GM12878 (cell line): ENCODE results near the gene APOA5. TPM values are rescaled to one million over a fixed set of nuclear protein-coding genes. Genes with fewer than 3 reads are reported as not detected.

ENCODE experiments used
- ATAC-seq: fragments of 200-7000 bp; cut with Tn5 transposase; 3 replicates; pipeline ENCODE4 v1.9.1; 2020; ENCODE audit warnings: mild to moderate bottlenecking, moderate library complexity
- BruUV-seq: library from RNA; stranded (reverse); fragments of 400-500 nt; replicated peaks from 2 replicates; lab custom pipeline; 2021; lab: Mats Ljungman, UMichigan
- CTCF ChIA-PET: fragments of 300-600 bp; sonication (Branson Sonifier 250); formaldehyde crosslinking; extraction: SDS; loops from one replicate; lab custom pipeline; 2021; ENCODE audit warnings: inconsistent platforms; lab: Yijun Ruan, JAX
- POLR2A ChIA-PET: fragments of 350-600 bp; formaldehyde crosslinking; extraction: SDS; loops from one replicate; lab custom pipeline; 2021; ENCODE audit warnings: inconsistent platforms; lab: Charles Lee
- RAD21 ChIA-PET: fragments of 300-600 bp; sonication (Branson Sonifier 250); formaldehyde crosslinking; loops from one replicate; lab custom pipeline; 2023; ENCODE audit warnings: antibody characterized with exemption; ENCODE audit not compliant: unreplicated experiment; lab: Charles Lee
- SMC1A ChIA-PET: fragments of 300-600 bp; sonication (Branson Sonifier 250); formaldehyde crosslinking; loops from one replicate; lab custom pipeline; 2023; ENCODE audit not compliant: unreplicated experiment, uncharacterized antibody; lab: Charles Lee
- DNase-seq: peaks from one replicate; pipeline ENCODE4 v3.0.0-alpha.2; 2011; ENCODE audit warnings: low read depth, low spot score
- FAIRE-seq: peaks from 3 replicates; lab custom pipeline; 2011; peaks lifted over from hg19 to GRCh38; lab: Jason Lieb, UNC
- H2AFZ ChIP-seq: 2 replicates; pipeline ENCODE4 v1.6.0; 2011; ENCODE audit warnings: low read depth, low read length, control low read depth; ENCODE audit not compliant: control insufficient read depth
- H3K27ac ChIP-seq: 2 replicates; pipeline ENCODE4 v1.5.1; 2011; ENCODE audit warnings: control low read depth; ENCODE audit not compliant: control insufficient read depth, insufficient read depth
- H3K27me3 ChIP-seq, 2 experiments: replicated peaks in 1 of 2; 2 replicates each; pipeline versions ENCODE4 v1.6.0 to v1.6.1; 2011; ENCODE audit warnings: low read length in 1 of 2; ENCODE audit not compliant: control insufficient read depth in 2 of 2, insufficient read depth in 2 of 2
- H3K36me3 ChIP-seq, 2 experiments: 2 replicates each; pipeline ENCODE4 v1.5.1; 2011; ENCODE audit warnings: low read length in 1 of 2; ENCODE audit not compliant: control insufficient read depth in 2 of 2, insufficient read depth in 2 of 2
- H3K4me1 ChIP-seq: 2 replicates; pipeline ENCODE4 v1.6.1; 2011; ENCODE audit warnings: mild to moderate bottlenecking, low read length, moderate library complexity, mixed read lengths; ENCODE audit not compliant: control insufficient read depth, insufficient read depth
- H3K4me2 ChIP-seq: 2 replicates; pipeline ENCODE4 v1.6.0; 2011; ENCODE audit warnings: control low read depth; ENCODE audit not compliant: control insufficient read depth, insufficient read depth
- H3K4me3 ChIP-seq: fragments of 200-600 bp; sonication (generic); 2 replicates; pipeline ENCODE4 v1.5.1; 2016
- H3K79me2 ChIP-seq: 2 replicates; pipeline ENCODE4 v1.6.0; 2011; ENCODE audit warnings: low read length; ENCODE audit not compliant: control insufficient read depth, insufficient read depth
- H3K9ac ChIP-seq: 2 replicates; pipeline ENCODE4 v1.8.0; 2011; ENCODE audit warnings: low read length, control low read depth, mixed read lengths; ENCODE audit not compliant: control insufficient read depth, insufficient read depth
- H3K9me3 ChIP-seq: replicated peaks from 3 replicates; pipeline ENCODE4 v1.5.1; 2011; ENCODE audit warnings: mild to moderate bottlenecking, low read length; ENCODE audit not compliant: control insufficient read depth, insufficient read depth
- H4K20me1 ChIP-seq: 2 replicates; pipeline ENCODE4 v1.6.0; 2011; ENCODE audit not compliant: control insufficient read depth, insufficient read depth
- EED ChIP-seq: sonication (generic); IDR thresholded peaks from 2 replicates; pipeline ENCODE4 v1.6.1; 2016; ENCODE audit warnings: antibody characterized with exemption, low read depth
- MEF2B ChIP-seq: fragments of 450-650 bp; IDR thresholded peaks from 2 replicates; pipeline ENCODE4 v1.6.1; 2018; ENCODE audit warnings: mild to moderate bottlenecking, moderate library complexity; ENCODE audit not compliant: partially characterized antibody, poor library complexity, severe bottlenecking
- PAX5 ChIP-seq: IDR thresholded peaks from 2 replicates; pipeline ENCODE4 v1.6.1; 2011; ENCODE audit warnings: low read depth, low read length, borderline replicate concordance
- SREBF1 ChIP-seq: IDR thresholded peaks from 2 replicates; pipeline ENCODE4 v1.6.1; 2012; ENCODE audit warnings: mild to moderate bottlenecking, low read length
- SRF ChIP-seq, 2 experiments: IDR thresholded peaks; 2 replicates each; pipeline ENCODE4 v1.6.1; 2011; ENCODE audit warnings: low read depth in 2 of 2, low read length in 2 of 2, mild to moderate bottlenecking in 1 of 2, moderate library complexity in 1 of 2
- SUPT20H ChIP-seq: IDR thresholded peaks from 2 replicates; pipeline ENCODE4 v1.6.1; 2011; ENCODE audit warnings: low read depth, mild to moderate bottlenecking, low read length, moderate library complexity, borderline replicate concordance; ENCODE audit not compliant: control insufficient read depth
- ZNF207 ChIP-seq: fragments of 450-650 bp; IDR thresholded peaks from 2 replicates; pipeline ENCODE4 v1.6.1; 2014; ENCODE audit warnings: antibody characterized with exemption, mild to moderate bottlenecking, borderline replicate concordance
- WGBS: methylation state at CpG from one replicate; pipeline ENCODE4 v1.1.6; 2016; ENCODE audit warnings: low lambda C conversion rate; ENCODE audit not compliant: insufficient replicate concordance, insufficient coverage; ENCODE audit errors: missing lambda C conversion rate; 5-methylcytosine and 5-hydroxymethylcytosine counted together
- in situ Hi-C: fragments of 300-500 bp; cut with MboI; formaldehyde crosslinking; loops from 9 replicates; pipeline ENCODE4 v1.14.3; 2018; ENCODE audit warnings: mixed read lengths
- intact Hi-C: fragments of 100-400 bp; cut with micrococcal nuclease; formaldehyde crosslinking; loops from one replicate; pipeline ENCODE4 v1.14.2; 2022; ENCODE audit not compliant: unreplicated experiment
- polyA plus RNA-seq, 11 experiments: library from polyadenylated mRNA; depleted of rRNA in 4 of 11; unstranded in 6 of 11; stranded (reverse) in 5 of 11; fragments of >200 nt; fragmentation: Nextera tagmentation in 4 of 11; fragmentation: Illumina TruSeq in 1 of 11; extraction: Ambion mirVana in 4 of 11; extraction: Trizol in 1 of 11; gene quantifications; 1 replicate in 1 of 11; 2 replicates in 10 of 11; pipeline versions ENCODE4 v1.2.1 to v1.2.3, GENCODE V29; 2011 to 2016; ENCODE audit warnings: inconsistent platforms in 2 of 11, missing spikeins in 2 of 11, low read depth in 1 of 11
- total RNA-seq, 4 experiments: library from RNA; depleted of rRNA in 3 of 4; stranded (reverse); fragments of >200 nt in 3 of 4; fragmentation: Illumina TruSeq in 1 of 4; extraction: Trizol in 1 of 4; gene quantifications; 2 replicates each; pipeline versions ENCODE4 v1.2.1 to v1.2.3, GENCODE V29; 2013 to 2021
- TF ChIP-seq, protein P1 (sequence below): fragments of 450-650 bp; IDR thresholded peaks from 2 replicates; pipeline ENCODE4 v1.6.1; 2018; ENCODE audit warnings: mild to moderate bottlenecking, low read depth, moderate library complexity; ENCODE audit not compliant: partially characterized antibody
- TF ChIP-seq, protein P2 (sequence below), 3 experiments: IDR thresholded peaks in 2 of 3; conservative IDR thresholded peaks in 1 of 3; 2 replicates each; pipeline ENCODE4 v1.5.1; 2011; ENCODE audit warnings: low read depth in 3 of 3, low read length in 3 of 3, mild to moderate bottlenecking in 3 of 3, control low read depth in 2 of 3, moderate library complexity in 2 of 3, inconsistent platforms in 1 of 3, mixed read lengths in 1 of 3; ENCODE audit not compliant: control insufficient read depth in 2 of 3, insufficient read depth in 1 of 3; ENCODE audit errors: extremely low read depth in 1 of 3
- TF ChIP-seq, protein P3 (sequence below): fragments of 450-650 bp; IDR thresholded peaks from 2 replicates; pipeline ENCODE4 v1.6.1; 2016; ENCODE audit warnings: mild to moderate bottlenecking
- TF ChIP-seq, protein P4 (sequence below): fragments of 450-650 bp; IDR thresholded peaks from 2 replicates; pipeline ENCODE4 v1.6.1; 2017; ENCODE audit warnings: mild to moderate bottlenecking

Gene APOA5
- total and polyA plus RNA-seq, 10 of the 15 experiments (the other 5 are each of a cell fraction or from before 2014, with no cell fraction given) = 0.15 TPM; not detected in 9

DNA sequence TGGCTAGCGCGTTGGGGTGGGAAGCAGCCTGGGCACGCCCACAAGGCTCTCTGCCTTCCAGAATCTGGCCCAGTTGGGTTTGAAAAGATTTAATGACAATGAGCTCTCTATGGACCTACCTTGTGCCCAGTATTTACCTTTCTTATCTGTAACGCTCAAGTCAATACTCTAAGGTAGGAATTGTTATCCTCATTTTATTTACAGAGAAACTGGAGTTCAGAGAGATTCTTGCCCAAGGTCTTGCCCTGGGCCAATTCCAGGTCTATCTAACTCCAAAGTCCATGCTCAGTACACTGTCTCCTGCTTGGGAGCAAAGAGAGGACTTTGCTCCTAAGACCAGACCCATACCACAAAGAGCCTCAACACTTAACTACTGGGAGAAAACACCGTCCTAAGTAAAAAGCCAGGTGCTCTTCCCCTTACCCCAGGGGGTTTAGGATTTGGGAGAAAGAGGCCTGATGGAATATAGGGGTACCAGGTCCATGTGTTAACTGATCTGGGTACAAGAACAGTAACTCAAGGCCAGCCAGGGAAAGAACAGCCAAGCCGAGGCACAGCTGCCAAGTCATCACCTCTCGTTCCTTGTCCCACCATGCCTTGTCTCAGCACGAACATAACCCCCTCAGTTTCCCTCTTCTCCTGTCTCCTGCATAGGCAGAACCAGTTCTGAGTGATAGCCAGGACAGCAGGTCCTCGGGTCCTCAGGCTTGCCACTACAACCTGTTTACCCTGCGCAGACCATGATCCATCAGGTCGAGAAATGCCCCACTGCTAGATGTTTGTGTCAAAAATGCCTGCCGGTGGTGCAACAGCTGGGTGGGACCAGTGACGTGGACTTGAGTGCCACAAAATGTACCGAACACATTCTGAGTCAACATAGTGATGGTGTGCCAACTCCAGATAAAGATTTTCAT, 16.8 kb upstream of the APOA5 start:
- no peaks in the 10 kb centered on the region for H3K36me3 ChIP-seq
- no peak for TF ChIP-seq SUPT20H
- no peak for TF ChIP-seq ZNF207
- TF ChIP-seq SREBF1 = no peak
- no peak for TF ChIP-seq SRF (IDR thresholded peaks at IDR 0.05; ENCODE audit: low read depth in 2 of 2, low read length in 2 of 2)
- no peak for TF ChIP-seq EED
- TF ChIP-seq, protein P1, sequence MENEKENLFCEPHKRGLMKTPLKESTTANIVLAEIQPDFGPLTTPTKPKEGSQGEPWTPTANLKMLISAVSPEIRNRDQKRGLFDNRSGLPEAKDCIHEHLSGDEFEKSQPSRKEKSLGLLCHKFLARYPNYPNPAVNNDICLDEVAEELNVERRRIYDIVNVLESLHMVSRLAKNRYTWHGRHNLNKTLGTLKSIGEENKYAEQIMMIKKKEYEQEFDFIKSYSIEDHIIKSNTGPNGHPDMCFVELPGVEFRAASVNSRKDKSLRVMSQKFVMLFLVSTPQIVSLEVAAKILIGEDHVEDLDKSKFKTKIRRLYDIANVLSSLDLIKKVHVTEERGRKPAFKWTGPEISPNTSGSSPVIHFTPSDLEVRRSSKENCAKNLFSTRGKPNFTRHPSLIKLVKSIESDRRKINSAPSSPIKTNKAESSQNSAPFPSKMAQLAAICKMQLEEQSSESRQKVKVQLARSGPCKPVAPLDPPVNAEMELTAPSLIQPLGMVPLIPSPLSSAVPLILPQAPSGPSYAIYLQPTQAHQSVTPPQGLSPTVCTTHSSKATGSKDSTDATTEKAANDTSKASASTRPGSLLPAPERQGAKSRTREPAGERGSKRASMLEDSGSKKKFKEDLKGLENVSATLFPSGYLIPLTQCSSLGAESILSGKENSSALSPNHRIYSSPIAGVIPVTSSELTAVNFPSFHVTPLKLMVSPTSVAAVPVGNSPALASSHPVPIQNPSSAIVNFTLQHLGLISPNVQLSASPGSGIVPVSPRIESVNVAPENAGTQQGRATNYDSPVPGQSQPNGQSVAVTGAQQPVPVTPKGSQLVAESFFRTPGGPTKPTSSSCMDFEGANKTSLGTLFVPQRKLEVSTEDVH = no peak
- TF ChIP-seq PAX5 = no peak
- TF ChIP-seq, protein P2, sequence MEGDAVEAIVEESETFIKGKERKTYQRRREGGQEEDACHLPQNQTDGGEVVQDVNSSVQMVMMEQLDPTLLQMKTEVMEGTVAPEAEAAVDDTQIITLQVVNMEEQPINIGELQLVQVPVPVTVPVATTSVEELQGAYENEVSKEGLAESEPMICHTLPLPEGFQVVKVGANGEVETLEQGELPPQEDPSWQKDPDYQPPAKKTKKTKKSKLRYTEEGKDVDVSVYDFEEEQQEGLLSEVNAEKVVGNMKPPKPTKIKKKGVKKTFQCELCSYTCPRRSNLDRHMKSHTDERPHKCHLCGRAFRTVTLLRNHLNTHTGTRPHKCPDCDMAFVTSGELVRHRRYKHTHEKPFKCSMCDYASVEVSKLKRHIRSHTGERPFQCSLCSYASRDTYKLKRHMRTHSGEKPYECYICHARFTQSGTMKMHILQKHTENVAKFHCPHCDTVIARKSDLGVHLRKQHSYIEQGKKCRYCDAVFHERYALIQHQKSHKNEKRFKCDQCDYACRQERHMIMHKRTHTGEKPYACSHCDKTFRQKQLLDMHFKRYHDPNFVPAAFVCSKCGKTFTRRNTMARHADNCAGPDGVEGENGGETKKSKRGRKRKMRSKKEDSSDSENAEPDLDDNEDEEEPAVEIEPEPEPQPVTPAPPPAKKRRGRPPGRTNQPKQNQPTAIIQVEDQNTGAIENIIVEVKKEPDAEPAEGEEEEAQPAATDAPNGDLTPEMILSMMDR (IDR thresholded peaks at IDR 0.05 in 2 of 3, conservative IDR thresholded peaks at IDR 0.05 in 1 of 3; ENCODE audit: control insufficient read depth in 2 of 3, extremely low read depth in 1 of 3, insufficient read depth in 1 of 3, low read depth in 3 of 3, low read length in 3 of 3) = no peak
- TF ChIP-seq MEF2B = no peak
- TF ChIP-seq, protein P3, sequence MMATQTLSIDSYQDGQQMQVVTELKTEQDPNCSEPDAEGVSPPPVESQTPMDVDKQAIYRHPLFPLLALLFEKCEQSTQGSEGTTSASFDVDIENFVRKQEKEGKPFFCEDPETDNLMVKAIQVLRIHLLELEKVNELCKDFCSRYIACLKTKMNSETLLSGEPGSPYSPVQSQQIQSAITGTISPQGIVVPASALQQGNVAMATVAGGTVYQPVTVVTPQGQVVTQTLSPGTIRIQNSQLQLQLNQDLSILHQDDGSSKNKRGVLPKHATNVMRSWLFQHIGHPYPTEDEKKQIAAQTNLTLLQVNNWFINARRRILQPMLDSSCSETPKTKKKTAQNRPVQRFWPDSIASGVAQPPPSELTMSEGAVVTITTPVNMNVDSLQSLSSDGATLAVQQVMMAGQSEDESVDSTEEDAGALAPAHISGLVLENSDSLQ = no peak
- TF ChIP-seq, protein P4, sequence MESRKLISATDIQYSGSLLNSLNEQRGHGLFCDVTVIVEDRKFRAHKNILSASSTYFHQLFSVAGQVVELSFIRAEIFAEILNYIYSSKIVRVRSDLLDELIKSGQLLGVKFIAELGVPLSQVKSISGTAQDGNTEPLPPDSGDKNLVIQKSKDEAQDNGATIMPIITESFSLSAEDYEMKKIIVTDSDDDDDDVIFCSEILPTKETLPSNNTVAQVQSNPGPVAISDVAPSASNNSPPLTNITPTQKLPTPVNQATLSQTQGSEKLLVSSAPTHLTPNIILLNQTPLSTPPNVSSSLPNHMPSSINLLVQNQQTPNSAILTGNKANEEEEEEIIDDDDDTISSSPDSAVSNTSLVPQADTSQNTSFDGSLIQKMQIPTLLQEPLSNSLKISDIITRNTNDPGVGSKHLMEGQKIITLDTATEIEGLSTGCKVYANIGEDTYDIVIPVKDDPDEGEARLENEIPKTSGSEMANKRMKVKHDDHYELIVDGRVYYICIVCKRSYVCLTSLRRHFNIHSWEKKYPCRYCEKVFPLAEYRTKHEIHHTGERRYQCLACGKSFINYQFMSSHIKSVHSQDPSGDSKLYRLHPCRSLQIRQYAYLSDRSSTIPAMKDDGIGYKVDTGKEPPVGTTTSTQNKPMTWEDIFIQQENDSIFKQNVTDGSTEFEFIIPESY = no peak

More for the DNA sequence above, 16.8 kb upstream of the APOA5 start:
- Histone ChIP-seq H3K4me1 (no peaks in the 10 kb centered on the region), H3K4me2 (no peak overlapping the region), H3K27ac (no peak overlapping the region), H3K27me3 (no peaks in the 10 kb centered on the region), H3K9me3 (no peaks in the 10 kb centered on the region), H3K79me2 (no peaks in the 10 kb centered on the region), H3K4me3 (no peak overlapping the region), H2AFZ (no peak overlapping the region), H4K20me1 (no peaks in the 10 kb centered on the region), H3K9ac (no peak overlapping the region)
- FAIRE-seq = no peak
- no TSS peak for BruUV-seq
- intact Hi-C loops (no loop called here), in situ Hi-C loops (no loop called here)
- ChIA-PET CTCF (interaction anchor here (1.6 kb wide), 1 partner anchor 27 kb away, joined by 5 read pairs; no protein-coding TSS in a partner anchor), RAD21 (no interaction called here), POLR2A (interaction anchor here (0.5 to 0.6 kb wide), 2 partner anchors 427 to 1711 kb away, joined by 3 read pairs; no protein-coding TSS in a partner anchor), SMC1A (no interaction called here)
- WGBS = 51% methylated on average over 14 of the region's 14 CpGs
- no peak for ATAC-seq
- no peak for DNase-seq
